ENCODE data around the gene HSD17B10.

HSD17B10 gene

DNA sequence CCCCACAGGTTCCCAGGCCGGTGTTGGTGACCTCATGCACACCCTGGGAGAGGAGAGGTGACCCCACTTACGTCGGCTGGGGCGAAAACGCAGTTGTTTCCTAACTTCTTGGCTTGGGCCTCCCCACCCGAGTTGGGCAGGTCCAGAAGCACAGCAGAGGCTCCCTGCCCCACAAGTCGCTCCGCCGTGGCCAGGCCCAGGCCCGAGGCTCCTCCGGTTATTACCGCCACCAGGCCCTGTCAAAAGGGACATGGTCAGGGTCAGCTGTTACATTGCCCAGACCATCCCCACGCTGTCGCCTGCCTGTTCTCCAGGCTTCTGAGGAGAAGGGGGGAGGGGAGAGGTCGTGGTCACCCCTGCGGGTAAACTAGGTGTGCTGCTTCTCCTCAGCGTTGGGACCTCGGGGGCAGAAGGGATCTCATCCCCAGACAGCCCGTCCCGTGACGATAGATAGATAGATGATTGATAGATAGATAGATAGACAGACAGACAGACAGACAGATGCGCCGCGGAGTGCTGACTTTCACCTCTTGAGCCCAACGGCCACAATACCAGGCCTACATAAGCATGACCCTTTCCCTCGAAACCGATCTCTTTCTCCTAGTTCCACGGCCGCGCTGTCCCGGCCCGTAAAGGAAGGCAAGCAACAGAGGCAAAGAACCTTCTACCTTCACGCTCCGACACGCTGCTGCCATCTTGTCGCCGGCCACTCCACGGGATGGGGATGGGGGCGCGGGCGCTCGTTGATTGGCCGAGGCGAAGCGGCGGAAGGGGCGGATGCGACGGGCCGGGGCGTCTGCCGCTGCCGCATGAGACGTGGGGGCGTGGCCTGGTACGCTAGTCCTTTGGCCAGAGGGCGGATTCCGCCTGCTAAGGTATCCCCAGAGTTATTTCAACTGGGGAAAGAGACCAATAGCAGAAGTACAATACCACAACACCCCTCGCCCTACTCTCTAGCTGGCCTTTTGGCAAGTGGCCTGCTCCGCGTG lies at the start of gene HSD17B10:
Gene HSD17B10 (minus strand): TSS at position 720 of the 989 bp plus-strand sequence. CDS start 25 bp downstream, at position 695.
- Histone ChIP-seq H3F3A (ENCODE audit: insufficient read depth, low read length) (no peaks in the 10 kb centered on the region), H3K27ac (ENCODE audit: low read depth, low read length, poor library complexity, severe bottlenecking) (peak within 1 kb of the TSS; percentile 39), H3K36me3 (ENCODE audit: insufficient read depth, low read length) (peaks cover 28% of the 10 kb centered on the region), H3K9ac (ENCODE audit: low read length) (peak within 1 kb of the TSS; percentile 96), H2AFZ (ENCODE audit: low read length) (no peak within 1 kb of the TSS), H3K4me3 (ENCODE audit: low read depth, low read length, poor library complexity, severe bottlenecking) (peak within 1 kb of the TSS; percentile 91), H3K9me3 (ENCODE audit: low read length) (no peaks in the 10 kb centered on the region), H4K20me1 (ENCODE audit: insufficient read depth, low read length) (no peaks in the 10 kb centered on the region), H3K9me2 (ENCODE audit: low read depth, low read length) (no peaks in the 10 kb centered on the region), H3K79me2 (ENCODE audit: insufficient read depth, low read length) (0 out of 2 replicates have a peak, but pooled peaks cover 2% of the 10 kb centered on the region), H3K4me1 (ENCODE audit: insufficient read depth, low read length, severe bottlenecking) (peaks cover 13% of the 10 kb centered on the region), H3K4me2 (ENCODE audit: low read length) (peak within 1 kb of the TSS; percentile 95), H3K27me3 (ENCODE audit: insufficient read depth, low read length) (no peaks in the 10 kb centered on the region)
- TF ChIP-seq EZH2 (IDR thresholded peaks at IDR 0.05; ENCODE audit: borderline replicate concordance, low read length), result no peak
- TF ChIP-seq, protein P1, sequence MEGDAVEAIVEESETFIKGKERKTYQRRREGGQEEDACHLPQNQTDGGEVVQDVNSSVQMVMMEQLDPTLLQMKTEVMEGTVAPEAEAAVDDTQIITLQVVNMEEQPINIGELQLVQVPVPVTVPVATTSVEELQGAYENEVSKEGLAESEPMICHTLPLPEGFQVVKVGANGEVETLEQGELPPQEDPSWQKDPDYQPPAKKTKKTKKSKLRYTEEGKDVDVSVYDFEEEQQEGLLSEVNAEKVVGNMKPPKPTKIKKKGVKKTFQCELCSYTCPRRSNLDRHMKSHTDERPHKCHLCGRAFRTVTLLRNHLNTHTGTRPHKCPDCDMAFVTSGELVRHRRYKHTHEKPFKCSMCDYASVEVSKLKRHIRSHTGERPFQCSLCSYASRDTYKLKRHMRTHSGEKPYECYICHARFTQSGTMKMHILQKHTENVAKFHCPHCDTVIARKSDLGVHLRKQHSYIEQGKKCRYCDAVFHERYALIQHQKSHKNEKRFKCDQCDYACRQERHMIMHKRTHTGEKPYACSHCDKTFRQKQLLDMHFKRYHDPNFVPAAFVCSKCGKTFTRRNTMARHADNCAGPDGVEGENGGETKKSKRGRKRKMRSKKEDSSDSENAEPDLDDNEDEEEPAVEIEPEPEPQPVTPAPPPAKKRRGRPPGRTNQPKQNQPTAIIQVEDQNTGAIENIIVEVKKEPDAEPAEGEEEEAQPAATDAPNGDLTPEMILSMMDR (IDR thresholded peaks at IDR 0.05; ENCODE audit: low read length), result no peak

DNA sequence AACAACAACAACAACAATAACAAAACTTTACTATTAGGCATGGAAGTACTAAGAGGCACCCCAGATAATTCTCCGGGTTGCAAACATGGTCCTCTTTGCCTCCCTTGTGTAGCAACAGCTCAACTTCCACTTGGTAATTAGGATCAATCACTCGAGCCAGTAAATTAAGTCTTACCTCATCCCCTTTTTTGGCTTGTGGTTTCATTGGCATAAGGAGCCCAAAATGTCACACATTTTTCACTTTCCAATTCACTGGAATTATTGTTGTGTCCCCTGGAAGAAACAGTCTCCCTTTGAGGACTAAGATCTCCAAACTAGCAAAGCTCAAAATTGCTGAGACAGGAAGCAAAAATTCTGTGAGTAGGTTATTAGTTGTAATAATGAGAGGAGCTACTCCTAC lies 49.2 kb upstream of the HSD17B10 start:
- no peaks in the 10 kb centered on the region for H4K20me1 ChIP-seq (ENCODE audit: insufficient read depth, low read length)
- no peaks in the 10 kb centered on the region for H3K27me3 ChIP-seq (ENCODE audit: insufficient read depth, low read length)
- no peak overlapping the region for H3K4me3 ChIP-seq (ENCODE audit: low read depth, low read length, poor library complexity, severe bottlenecking)
- no peak overlapping the region for H2AFZ ChIP-seq (ENCODE audit: low read length)
- H3K4me1 ChIP-seq (ENCODE audit: insufficient read depth, low read length, severe bottlenecking), result no peaks in the 10 kb centered on the region
- no peaks in the 10 kb centered on the region for H3K9me2 ChIP-seq (ENCODE audit: low read depth, low read length)
- no peaks in the 10 kb centered on the region for H3K9me3 ChIP-seq (ENCODE audit: low read length)
- H3F3A ChIP-seq (ENCODE audit: insufficient read depth, low read length), result no peaks in the 10 kb centered on the region
- no peak overlapping the region for H3K9ac ChIP-seq (ENCODE audit: low read length)
- TF ChIP-seq, protein P1 (IDR thresholded peaks at IDR 0.05; ENCODE audit: low read length), result no peak
- no peaks in the 10 kb centered on the region for H3K36me3 ChIP-seq (ENCODE audit: insufficient read depth, low read length)
- H3K27ac ChIP-seq (ENCODE audit: low read depth, low read length, poor library complexity, severe bottlenecking), result no peak overlapping the region
- H3K79me2 ChIP-seq (ENCODE audit: insufficient read depth, low read length), result no peaks in the 10 kb centered on the region
- H3K4me2 ChIP-seq (ENCODE audit: low read length), result no peak overlapping the region

DNA sequence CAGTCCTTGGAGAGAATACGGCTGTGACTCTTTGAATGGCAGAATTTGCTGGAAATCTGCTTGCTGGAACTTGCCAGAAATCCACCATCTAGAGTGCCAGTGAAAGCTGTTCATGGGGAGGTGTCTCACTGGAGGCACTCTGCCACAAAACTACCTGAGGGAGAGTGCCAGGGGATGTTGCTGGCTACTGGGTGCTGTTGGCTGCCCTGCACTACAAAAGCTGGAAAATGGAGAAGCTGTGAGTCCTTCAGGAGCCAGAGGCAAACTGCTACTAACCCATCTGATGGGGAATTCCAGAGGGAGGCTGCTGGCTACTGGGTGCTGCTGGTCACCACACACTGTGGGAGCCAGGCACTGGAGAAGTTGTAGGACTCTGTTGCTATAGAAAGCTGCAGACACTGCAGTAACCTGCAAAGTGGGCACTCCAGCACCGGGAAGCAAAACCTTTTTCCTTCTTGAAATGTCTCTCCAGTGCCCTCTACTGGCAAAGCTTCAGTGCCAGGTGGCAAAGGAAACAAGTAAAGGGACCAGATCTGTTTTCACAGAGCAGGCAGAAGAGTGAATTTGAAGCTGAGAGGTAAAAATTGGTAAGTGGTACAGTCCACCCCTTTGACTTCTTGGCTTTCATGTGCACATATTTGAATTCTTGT lies 47.8 kb upstream of the HSD17B10 start:
- H3K9me2 ChIP-seq (ENCODE audit: low read depth, low read length), result no peaks in the 10 kb centered on the region
- no peak overlapping the region for H3K9ac ChIP-seq (ENCODE audit: low read length)
- H4K20me1 ChIP-seq (ENCODE audit: insufficient read depth, low read length), result no peaks in the 10 kb centered on the region
- H3K4me3 ChIP-seq (ENCODE audit: low read depth, low read length, poor library complexity, severe bottlenecking), result no peak overlapping the region
- H2AFZ ChIP-seq (ENCODE audit: low read length), result no peak overlapping the region
- H3K79me2 ChIP-seq (ENCODE audit: insufficient read depth, low read length), result no peaks in the 10 kb centered on the region
- no peak overlapping the region for H3K27ac ChIP-seq (ENCODE audit: low read depth, low read length, poor library complexity, severe bottlenecking)
- no peaks in the 10 kb centered on the region for H3K27me3 ChIP-seq (ENCODE audit: insufficient read depth, low read length)
- H3F3A ChIP-seq (ENCODE audit: insufficient read depth, low read length), result no peaks in the 10 kb centered on the region
- TF ChIP-seq, protein P1 (IDR thresholded peaks at IDR 0.05; ENCODE audit: low read length), result peak; percentile 59
- no peak for TF ChIP-seq EZH2 (IDR thresholded peaks at IDR 0.05; ENCODE audit: borderline replicate concordance, low read length)
- no peak overlapping the region for H3K4me2 ChIP-seq (ENCODE audit: low read length)
- H3K36me3 ChIP-seq (ENCODE audit: insufficient read depth, low read length), result no peaks in the 10 kb centered on the region
- H3K9me3 ChIP-seq (ENCODE audit: low read length), result no peaks in the 10 kb centered on the region
- H3K4me1 ChIP-seq (ENCODE audit: insufficient read depth, low read length, severe bottlenecking), result no peaks in the 10 kb centered on the region
